Astrocyte (in vitro differentiated cells and primary cell): Measurements from ENCODE around the gene TFPI2.

Experiments used
- EZH2 ChIP-seq: IDR thresholded peaks from 2 replicates; pipeline ENCODE4 v1.6.1; 2012; ENCODE audit warnings: mild to moderate bottlenecking, low read length, inconsistent platforms; ENCODE audit not compliant: insufficient read depth
- TF ChIP-seq, protein P1 (sequence below): IDR thresholded peaks from 2 replicates; pipeline ENCODE4 v1.5.1; 2011; ENCODE audit warnings: low read depth, mild to moderate bottlenecking, inconsistent platforms, low read length, moderate library complexity; ENCODE audit not compliant: insufficient read depth

DNA sequence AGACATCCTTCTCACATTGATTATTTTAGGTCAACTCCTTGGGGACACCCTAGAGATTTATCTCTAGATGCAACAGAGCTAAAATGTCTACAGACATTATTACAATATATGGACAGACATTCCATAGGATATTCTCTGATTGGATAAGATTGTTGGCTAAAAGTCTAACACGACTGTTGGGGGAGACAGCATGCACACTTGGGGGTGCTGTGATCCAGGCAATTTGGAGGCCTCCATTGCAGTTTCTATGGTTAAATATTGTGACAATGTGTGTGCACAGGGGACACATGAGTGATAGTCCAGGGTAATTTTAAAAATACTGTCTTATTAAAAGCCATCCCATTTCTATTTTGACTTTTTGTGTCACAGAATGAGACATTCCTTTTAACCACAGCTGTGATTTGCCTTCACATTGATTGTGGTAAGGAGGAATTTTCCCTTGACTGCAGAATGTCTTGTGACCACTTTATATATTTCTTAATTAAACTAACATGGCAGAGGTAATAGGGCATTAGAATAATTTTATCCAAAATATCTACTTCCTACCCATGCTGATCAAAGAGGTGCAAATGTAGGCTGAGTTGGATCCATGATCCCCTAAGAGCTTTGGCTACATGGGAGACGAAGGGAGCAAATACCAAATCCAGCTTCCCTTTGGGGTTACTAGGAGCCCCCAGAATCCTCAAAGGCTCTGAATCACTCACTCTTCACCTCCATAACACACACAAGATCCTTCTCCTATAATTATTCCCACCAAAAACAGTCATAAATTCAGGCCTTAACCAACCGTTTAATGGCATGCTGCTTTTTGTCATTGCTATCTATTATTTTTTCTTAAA is 7.3 kb downstream of the TFPI2 start:
- TF ChIP-seq, protein P1, sequence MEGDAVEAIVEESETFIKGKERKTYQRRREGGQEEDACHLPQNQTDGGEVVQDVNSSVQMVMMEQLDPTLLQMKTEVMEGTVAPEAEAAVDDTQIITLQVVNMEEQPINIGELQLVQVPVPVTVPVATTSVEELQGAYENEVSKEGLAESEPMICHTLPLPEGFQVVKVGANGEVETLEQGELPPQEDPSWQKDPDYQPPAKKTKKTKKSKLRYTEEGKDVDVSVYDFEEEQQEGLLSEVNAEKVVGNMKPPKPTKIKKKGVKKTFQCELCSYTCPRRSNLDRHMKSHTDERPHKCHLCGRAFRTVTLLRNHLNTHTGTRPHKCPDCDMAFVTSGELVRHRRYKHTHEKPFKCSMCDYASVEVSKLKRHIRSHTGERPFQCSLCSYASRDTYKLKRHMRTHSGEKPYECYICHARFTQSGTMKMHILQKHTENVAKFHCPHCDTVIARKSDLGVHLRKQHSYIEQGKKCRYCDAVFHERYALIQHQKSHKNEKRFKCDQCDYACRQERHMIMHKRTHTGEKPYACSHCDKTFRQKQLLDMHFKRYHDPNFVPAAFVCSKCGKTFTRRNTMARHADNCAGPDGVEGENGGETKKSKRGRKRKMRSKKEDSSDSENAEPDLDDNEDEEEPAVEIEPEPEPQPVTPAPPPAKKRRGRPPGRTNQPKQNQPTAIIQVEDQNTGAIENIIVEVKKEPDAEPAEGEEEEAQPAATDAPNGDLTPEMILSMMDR, result no peak
- TF ChIP-seq EZH2, result no peak
